ENCODE measurements around the gene NUDT15. TPM values are rescaled to one million over a fixed set of nuclear protein-coding genes. Genes with fewer than 3 reads are reported as not detected.
"Not testable (repeated sequence)": the region's sequence is repeated elsewhere in the genome, so short reads cannot be mapped to it uniquely, and the experiment has no call there.

NUDT15 gene
- polyA plus RNA-seq, 4 donors, result 27.0 to 32.4 (median 30.3) TPM

GRCh38 chr13:48040896-48041295, 3.4 kb downstream of the NUDT15 start:
- no peak for DNase-seq (ENCODE audit: low read depth in 4 of 4, low spot score in 3 of 4)

- DNase-seq (ENCODE audit: low read depth in 4 of 4, low spot score in 3 of 4), result no peak
Observed at GRCh38 chr13:48042894-48043293, 5.4 kb downstream of the NUDT15 start.

- DNase-seq (ENCODE audit: low read depth in 4 of 4, low spot score in 3 of 4), result no peak
Observed at GRCh38 chr13:48043789-48044503, 6.4 kb downstream of the NUDT15 start.

GRCh38 chr13:48050550-48050949, 13.0 kb downstream of the NUDT15 start:
- no peak for DNase-seq (ENCODE audit: low read depth in 4 of 4, low spot score in 3 of 4)

GRCh38 chr13:48054601-48055000, 17.1 kb downstream of the NUDT15 start:
- no peak for DNase-seq (ENCODE audit: low read depth in 4 of 4, low spot score in 3 of 4)

GRCh38 chr13:48055712-48056111, 18.2 kb downstream of the NUDT15 start:
- DNase-seq (ENCODE audit: low read depth in 4 of 4, low spot score in 3 of 4), result no peak

GRCh38 chr13:48058536-48058935, 21.0 kb downstream of the NUDT15 start:
- not testable (repeated sequence) for DNase-seq (ENCODE audit: low read depth in 4 of 4, low spot score in 3 of 4)

- DNase-seq (ENCODE audit: low read depth in 4 of 4, low spot score in 3 of 4), result not testable (repeated sequence)
Observed at GRCh38 chr13:48059951-48060350, 22.4 kb downstream of the NUDT15 start.

GRCh38 chr13:48066310-48066989, 28.9 kb downstream of the NUDT15 start:
- no peak for DNase-seq (ENCODE audit: low read depth in 4 of 4, low spot score in 3 of 4)

GRCh38 chr13:48068036-48068435, 30.5 kb downstream of the NUDT15 start:
- no peak for DNase-seq (ENCODE audit: low read depth in 4 of 4, low spot score in 3 of 4)

- DNase-seq (ENCODE audit: low read depth in 4 of 4, low spot score in 3 of 4), result no peak
Observed at GRCh38 chr13:48068952-48069351, 31.4 kb downstream of the NUDT15 start.

GRCh38 chr13:48069573-48069972, 32.0 kb downstream of the NUDT15 start:
- DNase-seq (ENCODE audit: low read depth in 4 of 4, low spot score in 3 of 4), result no peak

GRCh38 chr13:48070942-48071341, 33.4 kb downstream of the NUDT15 start:
- DNase-seq (ENCODE audit: low read depth in 4 of 4, low spot score in 3 of 4), result no peak

GRCh38 chr13:48072304-48072703, 34.8 kb downstream of the NUDT15 start:
- no peak for DNase-seq (ENCODE audit: low read depth in 4 of 4, low spot score in 3 of 4)

GRCh38 chr13:48072787-48073186, 35.3 kb downstream of the NUDT15 start:
- DNase-seq (ENCODE audit: low read depth in 4 of 4, low spot score in 3 of 4), result no peak

GRCh38 chr13:48074006-48074405, 36.5 kb downstream of the NUDT15 start:
- no peak for DNase-seq (ENCODE audit: low read depth in 4 of 4, low spot score in 3 of 4)

GRCh38 chr13:48078251-48078656, 40.7 kb downstream of the NUDT15 start:
- DNase-seq (ENCODE audit: low read depth in 4 of 4, low spot score in 3 of 4), result no peak

- no peak for DNase-seq (ENCODE audit: low read depth in 4 of 4, low spot score in 3 of 4)
Observed at GRCh38 chr13:48081739-48082138, 44.2 kb downstream of the NUDT15 start.

GRCh38 chr13:48086272-48086671, 48.7 kb downstream of the NUDT15 start:
- no peak for DNase-seq (ENCODE audit: low read depth in 4 of 4, low spot score in 3 of 4)

GRCh38 chr13:48093588-48093987, 56.1 kb downstream of the NUDT15 start:
- no peak for DNase-seq (ENCODE audit: low read depth in 4 of 4, low spot score in 3 of 4)

- no peak for DNase-seq (ENCODE audit: low read depth in 4 of 4, low spot score in 3 of 4)
Observed at GRCh38 chr13:48094404-48094780, 56.9 kb downstream of the NUDT15 start.

- DNase-seq (ENCODE audit: low read depth in 4 of 4, low spot score in 3 of 4), result peak; percentile 89 to 94 (median 91)
Observed at GRCh38 chr13:48094781-48095502, 57.4 kb downstream of the NUDT15 start, which contains the start of gene MED4. TSS of gene MED4 (minus strand) at chr13:48095104. CDS start at chr13:48095078, 26 bp downstream.

All from right renal pelvis (tissue), 4 donors.